HepG2 (cell line): ENCODE data around the gene MIDN. TPM values are rescaled to one million over a fixed set of nuclear protein-coding genes. Genes with fewer than 3 reads are reported as not detected.

Source experiments
- BORCS8-MEF2B ChIP-seq: sonication (generic); formaldehyde crosslinking; IDR thresholded peaks from 2 replicates; pipeline ENCODE4 v1.8.0; 2022; ENCODE audit warnings: mild to moderate bottlenecking, missing genetic modification reagents
- CENPX ChIP-seq: sonication (generic); formaldehyde crosslinking; IDR thresholded peaks from 2 replicates; pipeline ENCODE4 v1.9.0; 2021; ENCODE audit warnings: mild to moderate bottlenecking, missing genetic modification reagents, moderate library complexity
- ELF1 ChIP-seq: sonication (generic); formaldehyde crosslinking; IDR thresholded peaks from 2 replicates; pipeline ENCODE4 v1.4.0; 2020; ENCODE audit warnings: missing genetic modification reagents
- ETS1 ChIP-seq: sonication (generic); formaldehyde crosslinking; IDR thresholded peaks from 2 replicates; pipeline ENCODE4 v1.4.0; 2020; ENCODE audit warnings: missing genetic modification reagents
- ETV5 ChIP-seq: IDR thresholded peaks from 2 replicates; pipeline ENCODE4 v1.6.1; 2018; ENCODE audit warnings: missing biosample characterization, missing genetic modification reagents, inconsistent platforms, borderline replicate concordance
- FOSL2 ChIP-seq: sonication (generic); formaldehyde crosslinking; IDR thresholded peaks from 2 replicates; pipeline ENCODE4 v1.4.0; 2020; ENCODE audit warnings: missing genetic modification reagents
- FOXC1 ChIP-seq: sonication (generic); formaldehyde crosslinking; IDR thresholded peaks from 2 replicates; pipeline ENCODE4 v1.8.0; 2022; ENCODE audit warnings: mild to moderate bottlenecking, missing genetic modification reagents, borderline replicate concordance
- HOXA3 ChIP-seq: sonication (generic); formaldehyde crosslinking; IDR thresholded peaks from 2 replicates; pipeline ENCODE4 v1.5.0; 2020; ENCODE audit warnings: missing genetic modification reagents
- KDM3A ChIP-seq: IDR thresholded peaks from 2 replicates; pipeline ENCODE4 v1.6.1; 2018; ENCODE audit warnings: low read depth, missing compliant biosample characterization
- MAZ ChIP-seq, 2 experiments: sonication (generic) in 1 of 2; formaldehyde crosslinking in 1 of 2; IDR thresholded peaks; 2 replicates each; pipeline versions ENCODE4 v1.5.0 to v1.6.1; 2012 to 2020; ENCODE audit warnings: low read depth in 2 of 2, mild to moderate bottlenecking in 2 of 2, borderline replicate concordance in 1 of 2, improper control_type of control experiment in 1 of 2, low read length in 1 of 2, missing genetic modification reagents in 1 of 2, moderate library complexity in 1 of 2
- MLLT10 ChIP-seq: sonication (generic); formaldehyde crosslinking; IDR thresholded peaks from 2 replicates; pipeline ENCODE4 v1.4.0; 2020; ENCODE audit warnings: missing genetic modification reagents
- NCOR1 ChIP-seq: fragments of 200-600 bp; sonication (generic); IDR thresholded peaks from 2 replicates; pipeline ENCODE4 v1.7.0; 2017; ENCODE audit warnings: antibody characterized with exemption, low read length, borderline replicate concordance
- POLR2G ChIP-seq: fragments of 200-400 bp; formaldehyde crosslinking; IDR thresholded peaks from 2 replicates; pipeline ENCODE4 v1.6.1; 2018; ENCODE audit warnings: mild to moderate bottlenecking, low read depth, low read length, moderate library complexity
- RBFOX2 ChIP-seq: fragments of 200-400 bp; formaldehyde crosslinking; IDR thresholded peaks from 2 replicates; pipeline ENCODE4 v1.6.1; 2017; ENCODE audit warnings: low read depth, mild to moderate bottlenecking, low read length
- SCMH1 ChIP-seq: sonication (generic); formaldehyde crosslinking; IDR thresholded peaks from 2 replicates; pipeline ENCODE4 v1.9.0; 2021; ENCODE audit warnings: missing genetic modification reagents, mild to moderate bottlenecking, borderline replicate concordance
- SOX5 ChIP-seq: IDR thresholded peaks from 2 replicates; pipeline ENCODE4 v1.6.1; 2016; ENCODE audit warnings: borderline replicate concordance
- ZBTB42 ChIP-seq: sonication (generic); formaldehyde crosslinking; IDR thresholded peaks from 2 replicates; pipeline ENCODE4 v1.5.0; 2020; ENCODE audit warnings: mild to moderate bottlenecking, missing genetic modification reagents
- ZFP82 ChIP-seq: sonication (generic); formaldehyde crosslinking; IDR thresholded peaks from 2 replicates; pipeline ENCODE4 v1.5.1; 2020; ENCODE audit warnings: mild to moderate bottlenecking, missing genetic modification reagents, borderline replicate concordance
- ZNF234 ChIP-seq: sonication (generic); formaldehyde crosslinking; conservative IDR thresholded peaks from 2 replicates; pipeline ENCODE4 v1.5.1; 2020; ENCODE audit warnings: mild to moderate bottlenecking, missing genetic modification reagents
- ZNF235 ChIP-seq: sonication (generic); formaldehyde crosslinking; IDR thresholded peaks from 2 replicates; pipeline ENCODE4 v1.8.1; 2023; ENCODE audit warnings: mild to moderate bottlenecking, missing genetic modification reagents, borderline replicate concordance
- ZNF543 ChIP-seq: sonication (generic); formaldehyde crosslinking; IDR thresholded peaks from 2 replicates; pipeline ENCODE4 v1.4.0; 2020; ENCODE audit warnings: mild to moderate bottlenecking, missing genetic modification reagents
- ZNF709 ChIP-seq: sonication (generic); formaldehyde crosslinking; IDR thresholded peaks from 2 replicates; pipeline ENCODE4 v1.5.0; 2020; ENCODE audit warnings: mild to moderate bottlenecking, missing genetic modification reagents
- ZNF740 ChIP-seq: sonication (generic); formaldehyde crosslinking; IDR thresholded peaks from 2 replicates; pipeline ENCODE4 v1.4.0; 2020; ENCODE audit warnings: missing genetic modification reagents
- ZNF777 ChIP-seq: sonication (generic); formaldehyde crosslinking; IDR thresholded peaks from 2 replicates; pipeline ENCODE4 v1.4.0; 2020; ENCODE audit warnings: missing genetic modification reagents
- polyA plus RNA-seq, 8 experiments: library from polyadenylated mRNA; depleted of rRNA in 3 of 8; stranded (reverse) in 7 of 8; unstranded in 1 of 8; fragments of >200 nt; fragmentation: Illumina TruSeq in 4 of 8; extraction: Trizol in 4 of 8; gene quantifications; 2 replicates each; pipeline versions ENCODE4 v1.2.1 to v1.2.3, GENCODE V29; 2011 to 2016; ENCODE audit warnings: low read depth in 4 of 8, missing spikeins in 1 of 8, mixed read lengths in 1 of 8; ENCODE audit not compliant: insufficient read depth in 1 of 8
- total RNA-seq, 5 experiments: library from RNA; depleted of rRNA; stranded (reverse); fragments of >200 nt; fragmentation: Illumina TruSeq; extraction: Trizol; gene quantifications; 2 replicates each; pipeline ENCODE4 v1.2.3, GENCODE V29; 2016; ENCODE audit warnings: low read depth in 1 of 5
- TF ChIP-seq, protein P1 (sequence below): sonication (generic); formaldehyde crosslinking; IDR thresholded peaks from 2 replicates; pipeline ENCODE4 v1.4.0; 2020; ENCODE audit warnings: missing genetic modification reagents
- TF ChIP-seq, protein P2 (sequence below): sonication (generic); formaldehyde crosslinking; IDR thresholded peaks from 2 replicates; pipeline ENCODE4 v1.5.0; 2020; ENCODE audit warnings: mild to moderate bottlenecking, missing genetic modification reagents, borderline replicate concordance

MIDN gene
- total and polyA plus RNA-seq, 2 of the 13 experiments (the other 11 are each of a cell fraction or from before 2014, with no cell fraction given): 8.4 to 18.0 TPM

DNA sequence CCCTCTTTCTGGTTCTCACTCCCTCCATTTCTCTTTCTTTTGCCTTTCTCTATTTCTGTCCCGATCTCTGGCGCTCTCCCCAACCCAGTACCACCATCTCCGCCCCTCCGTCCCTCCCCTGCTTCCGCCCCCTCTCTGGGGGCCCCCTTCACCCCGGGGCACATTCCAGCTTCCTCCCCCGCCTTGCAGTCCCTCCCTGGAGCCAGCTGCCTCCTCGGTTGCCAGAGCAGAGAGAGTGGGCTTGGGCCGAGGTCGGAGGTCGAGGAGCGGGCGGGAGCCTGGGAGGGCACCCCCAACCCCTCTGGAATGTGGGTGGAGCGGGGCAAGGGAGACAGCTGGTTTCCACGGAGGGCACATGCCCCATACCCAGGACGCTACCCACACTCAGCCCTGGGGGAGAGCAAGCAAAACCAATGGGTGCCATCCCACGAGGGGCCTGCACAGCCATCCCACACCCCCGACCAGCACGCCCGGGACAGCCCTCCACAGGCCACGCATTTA lies 14.3 kb downstream of the MIDN start (continued):
- TF ChIP-seq RBFOX2 (peak; percentile 2; the same call in 1 of the 2 replicates), ETS1 (no peak), ZBTB42 (no peak), MAZ (IDR thresholded peaks at IDR 0.05; ENCODE audit: borderline replicate concordance, low read depth, low read length) (peak; percentile 69; the same call in 1 of the 2 replicates), MAZ (CRISPR knock-in tag; IDR thresholded peaks at IDR 0.05; ENCODE audit: low read depth) (0 out of 2 replicates have a peak, but pooled peaks have one; percentile 39), HOXA3 (CRISPR knock-in tag) (no peak), KDM3A (CRISPR knock-in tag) (no peak), ZNF709 (no peak), ZNF777 (no peak), ZNF234 (CRISPR knock-in tag) (no peak), ETV5 (CRISPR knock-in tag) (peak; percentile 72), SOX5 (CRISPR knock-in tag) (0 out of 2 replicates have a peak, but pooled peaks have one; percentile 17), NCOR1 (no peak), MLLT10 (CRISPR knock-in tag) (no peak), FOSL2 (0 out of 2 replicates have a peak, but pooled peaks have one; percentile 24), FOXC1 (CRISPR knock-in tag) (no peak), ZNF235 (CRISPR knock-in tag) (no peak), ZNF740 (CRISPR knock-in tag) (0 out of 2 replicates have a peak, but pooled peaks have one; percentile 56), BORCS8-MEF2B (CRISPR knock-in tag) (no peak), ZFP82 (CRISPR knock-in tag) (no peak), ZNF543 (CRISPR knock-in tag) (no peak), ELF1 (CRISPR knock-in tag) (peak; percentile 25; the same call in 1 of the 2 replicates), SCMH1 (CRISPR knock-in tag) (no peak), CENPX (CRISPR knock-in tag) (no peak), POLR2G (no peak)
- TF ChIP-seq, protein P1, sequence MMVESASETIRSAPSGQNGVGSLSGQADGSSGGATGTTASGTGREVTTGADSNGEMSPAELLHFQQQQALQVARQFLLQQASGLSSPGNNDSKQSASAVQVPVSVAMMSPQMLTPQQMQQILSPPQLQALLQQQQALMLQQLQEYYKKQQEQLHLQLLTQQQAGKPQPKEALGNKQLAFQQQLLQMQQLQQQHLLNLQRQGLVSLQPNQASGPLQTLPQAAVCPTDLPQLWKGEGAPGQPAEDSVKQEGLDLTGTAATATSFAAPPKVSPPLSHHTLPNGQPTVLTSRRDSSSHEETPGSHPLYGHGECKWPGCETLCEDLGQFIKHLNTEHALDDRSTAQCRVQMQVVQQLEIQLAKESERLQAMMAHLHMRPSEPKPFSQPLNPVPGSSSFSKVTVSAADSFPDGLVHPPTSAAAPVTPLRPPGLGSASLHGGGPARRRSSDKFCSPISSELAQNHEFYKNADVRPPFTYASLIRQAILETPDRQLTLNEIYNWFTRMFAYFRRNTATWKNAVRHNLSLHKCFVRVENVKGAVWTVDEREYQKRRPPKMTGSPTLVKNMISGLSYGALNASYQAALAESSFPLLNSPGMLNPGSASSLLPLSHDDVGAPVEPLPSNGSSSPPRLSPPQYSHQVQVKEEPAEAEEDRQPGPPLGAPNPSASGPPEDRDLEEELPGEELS (CRISPR knock-in tag): no peak
- TF ChIP-seq, protein P2, sequence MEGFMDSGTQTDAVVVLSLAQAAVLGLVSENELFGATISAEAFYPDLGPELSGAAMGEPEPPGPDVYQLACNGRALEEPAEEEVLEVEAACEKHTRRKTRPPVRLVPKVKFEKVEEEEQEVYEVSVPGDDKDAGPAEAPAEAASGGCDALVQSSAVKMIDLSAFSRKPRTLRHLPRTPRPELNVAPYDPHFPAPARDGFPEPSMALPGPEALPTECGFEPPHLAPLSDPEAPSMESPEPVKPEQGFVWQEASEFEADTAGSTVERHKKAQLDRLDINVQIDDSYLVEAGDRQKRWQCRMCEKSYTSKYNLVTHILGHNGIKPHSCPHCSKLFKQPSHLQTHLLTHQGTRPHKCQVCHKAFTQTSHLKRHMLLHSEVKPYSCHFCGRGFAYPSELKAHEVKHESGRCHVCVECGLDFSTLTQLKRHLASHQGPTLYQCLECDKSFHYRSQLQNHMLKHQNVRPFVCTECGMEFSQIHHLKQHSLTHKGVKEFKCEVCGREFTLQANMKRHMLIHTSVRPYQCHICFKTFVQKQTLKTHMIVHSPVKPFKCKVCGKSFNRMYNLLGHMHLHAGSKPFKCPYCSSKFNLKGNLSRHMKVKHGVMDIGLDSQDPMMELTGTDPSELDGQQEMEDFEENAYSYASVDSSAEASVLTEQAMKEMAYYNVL (CRISPR knock-in tag): peak; percentile 35; the same call in 1 of the 2 replicates
